GM12878 (cell line): ENCODE results near the gene GJA5.

Experiments used
- ATF7 ChIP-seq: fragments of 450-650 bp; IDR thresholded peaks from 2 replicates; pipeline ENCODE4 v1.6.1; 2016; ENCODE audit warnings: low read depth, mild to moderate bottlenecking
- ETV6 ChIP-seq, 2 experiments: fragments of 450-650 bp in 1 of 2; IDR thresholded peaks in 1 of 2; conservative IDR thresholded peaks in 1 of 2; 2 replicates each; pipeline ENCODE4 v1.6.1; 2014; ENCODE audit warnings: antibody characterized with exemption in 1 of 2, borderline replicate concordance in 1 of 2, low read depth in 1 of 2, mild to moderate bottlenecking in 1 of 2, moderate library complexity in 1 of 2
- EZH2 ChIP-seq: IDR thresholded peaks from 2 replicates; pipeline ENCODE4 v1.6.1; 2012; ENCODE audit warnings: low read depth, mild to moderate bottlenecking, control low read depth, inconsistent platforms, low read length, borderline replicate concordance; ENCODE audit not compliant: control insufficient read depth
- GATAD2B ChIP-seq: fragments of 450-650 bp; conservative IDR thresholded peaks from 2 replicates; pipeline ENCODE4 v1.6.1; 2017; ENCODE audit warnings: low read depth, mild to moderate bottlenecking, moderate library complexity
- POLR2A ChIP-seq: IDR thresholded peaks from 2 replicates; pipeline ENCODE4 v1.6.1; 2011; ENCODE audit warnings: low read depth, mild to moderate bottlenecking, low read length
- RBBP5 ChIP-seq: fragments of 200-600 bp; sonication (generic); conservative IDR thresholded peaks from 2 replicates; pipeline ENCODE4 v1.6.1; 2016
- RELA ChIP-seq: fragments of 450-650 bp; IDR thresholded peaks from 2 replicates; pipeline ENCODE4 v1.8.0; 2014; ENCODE audit warnings: borderline replicate concordance; ENCODE audit not compliant: partially characterized antibody
- SP1 ChIP-seq: IDR thresholded peaks from one replicate; pipeline ENCODE4 v1.6.1; 2011; ENCODE audit warnings: low read depth, low read length
- TAF1 ChIP-seq: IDR thresholded peaks from 2 replicates; pipeline ENCODE4 v1.6.1; 2011; ENCODE audit warnings: mild to moderate bottlenecking, low read depth, low read length, borderline replicate concordance
- TF ChIP-seq, protein P1 (sequence below): IDR thresholded peaks from 2 replicates; pipeline ENCODE4 v1.6.1; 2012; ENCODE audit warnings: low read depth, low read length, improper control_type of control experiment
- TF ChIP-seq, protein P2 (sequence below), 3 experiments: IDR thresholded peaks in 2 of 3; conservative IDR thresholded peaks in 1 of 3; 2 replicates each; pipeline ENCODE4 v1.5.1; 2011; ENCODE audit warnings: low read depth in 3 of 3, low read length in 3 of 3, mild to moderate bottlenecking in 3 of 3, control low read depth in 2 of 3, moderate library complexity in 2 of 3, inconsistent platforms in 1 of 3, mixed read lengths in 1 of 3; ENCODE audit not compliant: control insufficient read depth in 2 of 3, insufficient read depth in 1 of 3; ENCODE audit errors: extremely low read depth in 1 of 3
- TF ChIP-seq, protein P3 (sequence below): fragments of 150-350 bp; IDR thresholded peaks from 2 replicates; pipeline ENCODE4 v1.6.1; 2016; ENCODE audit warnings: low read depth, low read length
- TF ChIP-seq, protein P4 (sequence below): IDR thresholded peaks from 2 replicates; pipeline ENCODE4 v1.6.1; 2012; ENCODE audit warnings: low read depth, low read length, improper control_type of control experiment

DNA sequence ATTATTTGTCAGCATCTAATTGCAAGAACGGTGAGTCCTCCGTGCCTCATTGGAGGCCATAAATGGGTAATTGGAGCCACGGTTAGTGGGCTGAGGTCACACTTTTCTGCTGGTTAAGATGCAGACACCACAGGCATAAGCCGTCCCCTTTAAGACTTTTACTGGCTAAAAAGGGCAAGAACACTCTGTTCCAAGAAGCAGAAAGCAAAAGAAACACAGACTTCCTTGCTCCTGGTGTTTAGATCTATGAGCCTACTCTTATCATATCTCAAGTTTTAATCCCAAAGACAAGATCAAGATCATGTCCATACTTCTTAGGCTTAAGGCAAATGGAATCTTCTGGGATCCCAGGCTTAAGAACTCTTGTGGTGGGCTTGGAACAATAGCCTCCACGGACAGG lies 17.3 kb upstream of the GJA5 start:
- TF ChIP-seq, protein P1, sequence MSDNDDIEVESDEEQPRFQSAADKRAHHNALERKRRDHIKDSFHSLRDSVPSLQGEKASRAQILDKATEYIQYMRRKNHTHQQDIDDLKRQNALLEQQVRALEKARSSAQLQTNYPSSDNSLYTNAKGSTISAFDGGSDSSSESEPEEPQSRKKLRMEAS = no peak
- TF ChIP-seq, protein P2, sequence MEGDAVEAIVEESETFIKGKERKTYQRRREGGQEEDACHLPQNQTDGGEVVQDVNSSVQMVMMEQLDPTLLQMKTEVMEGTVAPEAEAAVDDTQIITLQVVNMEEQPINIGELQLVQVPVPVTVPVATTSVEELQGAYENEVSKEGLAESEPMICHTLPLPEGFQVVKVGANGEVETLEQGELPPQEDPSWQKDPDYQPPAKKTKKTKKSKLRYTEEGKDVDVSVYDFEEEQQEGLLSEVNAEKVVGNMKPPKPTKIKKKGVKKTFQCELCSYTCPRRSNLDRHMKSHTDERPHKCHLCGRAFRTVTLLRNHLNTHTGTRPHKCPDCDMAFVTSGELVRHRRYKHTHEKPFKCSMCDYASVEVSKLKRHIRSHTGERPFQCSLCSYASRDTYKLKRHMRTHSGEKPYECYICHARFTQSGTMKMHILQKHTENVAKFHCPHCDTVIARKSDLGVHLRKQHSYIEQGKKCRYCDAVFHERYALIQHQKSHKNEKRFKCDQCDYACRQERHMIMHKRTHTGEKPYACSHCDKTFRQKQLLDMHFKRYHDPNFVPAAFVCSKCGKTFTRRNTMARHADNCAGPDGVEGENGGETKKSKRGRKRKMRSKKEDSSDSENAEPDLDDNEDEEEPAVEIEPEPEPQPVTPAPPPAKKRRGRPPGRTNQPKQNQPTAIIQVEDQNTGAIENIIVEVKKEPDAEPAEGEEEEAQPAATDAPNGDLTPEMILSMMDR (IDR thresholded peaks at IDR 0.05 in 2 of 3, conservative IDR thresholded peaks at IDR 0.05 in 1 of 3; ENCODE audit: control insufficient read depth in 2 of 3, extremely low read depth in 1 of 3, insufficient read depth in 1 of 3, low read depth in 3 of 3, low read length in 3 of 3) = no peak
- TF ChIP-seq POLR2A (no peak), TAF1 (no peak), GATAD2B (no peak), RELA (no peak), ETV6 (conservative IDR thresholded peaks at IDR 0.05 in 1 of 2, IDR thresholded peaks at IDR 0.05 in 1 of 2; ENCODE audit: borderline replicate concordance in 1 of 2, low read depth in 1 of 2) (no peak), RBBP5 (no peak), ATF7 (no peak), SP1 (no peak), EZH2 (no peak)
- TF ChIP-seq, protein P3, sequence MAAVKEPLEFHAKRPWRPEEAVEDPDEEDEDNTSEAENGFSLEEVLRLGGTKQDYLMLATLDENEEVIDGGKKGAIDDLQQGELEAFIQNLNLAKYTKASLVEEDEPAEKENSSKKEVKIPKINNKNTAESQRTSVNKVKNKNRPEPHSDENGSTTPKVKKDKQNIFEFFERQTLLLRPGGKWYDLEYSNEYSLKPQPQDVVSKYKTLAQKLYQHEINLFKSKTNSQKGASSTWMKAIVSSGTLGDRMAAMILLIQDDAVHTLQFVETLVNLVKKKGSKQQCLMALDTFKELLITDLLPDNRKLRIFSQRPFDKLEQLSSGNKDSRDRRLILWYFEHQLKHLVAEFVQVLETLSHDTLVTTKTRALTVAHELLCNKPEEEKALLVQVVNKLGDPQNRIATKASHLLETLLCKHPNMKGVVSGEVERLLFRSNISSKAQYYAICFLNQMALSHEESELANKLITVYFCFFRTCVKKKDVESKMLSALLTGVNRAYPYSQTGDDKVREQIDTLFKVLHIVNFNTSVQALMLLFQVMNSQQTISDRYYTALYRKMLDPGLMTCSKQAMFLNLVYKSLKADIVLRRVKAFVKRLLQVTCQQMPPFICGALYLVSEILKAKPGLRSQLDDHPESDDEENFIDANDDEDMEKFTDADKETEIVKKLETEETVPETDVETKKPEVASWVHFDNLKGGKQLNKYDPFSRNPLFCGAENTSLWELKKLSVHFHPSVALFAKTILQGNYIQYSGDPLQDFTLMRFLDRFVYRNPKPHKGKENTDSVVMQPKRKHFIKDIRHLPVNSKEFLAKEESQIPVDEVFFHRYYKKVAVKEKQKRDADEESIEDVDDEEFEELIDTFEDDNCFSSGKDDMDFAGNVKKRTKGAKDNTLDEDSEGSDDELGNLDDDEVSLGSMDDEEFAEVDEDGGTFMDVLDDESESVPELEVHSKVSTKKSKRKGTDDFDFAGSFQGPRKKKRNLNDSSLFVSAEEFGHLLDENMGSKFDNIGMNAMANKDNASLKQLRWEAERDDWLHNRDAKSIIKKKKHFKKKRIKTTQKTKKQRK = no peak
- TF ChIP-seq, protein P4, sequence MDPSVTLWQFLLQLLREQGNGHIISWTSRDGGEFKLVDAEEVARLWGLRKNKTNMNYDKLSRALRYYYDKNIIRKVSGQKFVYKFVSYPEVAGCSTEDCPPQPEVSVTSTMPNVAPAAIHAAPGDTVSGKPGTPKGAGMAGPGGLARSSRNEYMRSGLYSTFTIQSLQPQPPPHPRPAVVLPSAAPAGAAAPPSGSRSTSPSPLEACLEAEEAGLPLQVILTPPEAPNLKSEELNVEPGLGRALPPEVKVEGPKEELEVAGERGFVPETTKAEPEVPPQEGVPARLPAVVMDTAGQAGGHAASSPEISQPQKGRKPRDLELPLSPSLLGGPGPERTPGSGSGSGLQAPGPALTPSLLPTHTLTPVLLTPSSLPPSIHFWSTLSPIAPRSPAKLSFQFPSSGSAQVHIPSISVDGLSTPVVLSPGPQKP = no peak
